HL-60 (cell line): ENCODE data around the gene ANGPTL8.

Experiments
- POLR2AphosphoS5 ChIP-seq: IDR thresholded peaks from 2 replicates; pipeline ENCODE4 v1.6.1; 2012; ENCODE audit warnings: low read depth
- REST ChIP-seq: IDR thresholded peaks from 2 replicates; pipeline ENCODE4 v1.6.1; 2012; ENCODE audit warnings: low read depth; ENCODE audit not compliant: insufficient replicate concordance

DNA sequence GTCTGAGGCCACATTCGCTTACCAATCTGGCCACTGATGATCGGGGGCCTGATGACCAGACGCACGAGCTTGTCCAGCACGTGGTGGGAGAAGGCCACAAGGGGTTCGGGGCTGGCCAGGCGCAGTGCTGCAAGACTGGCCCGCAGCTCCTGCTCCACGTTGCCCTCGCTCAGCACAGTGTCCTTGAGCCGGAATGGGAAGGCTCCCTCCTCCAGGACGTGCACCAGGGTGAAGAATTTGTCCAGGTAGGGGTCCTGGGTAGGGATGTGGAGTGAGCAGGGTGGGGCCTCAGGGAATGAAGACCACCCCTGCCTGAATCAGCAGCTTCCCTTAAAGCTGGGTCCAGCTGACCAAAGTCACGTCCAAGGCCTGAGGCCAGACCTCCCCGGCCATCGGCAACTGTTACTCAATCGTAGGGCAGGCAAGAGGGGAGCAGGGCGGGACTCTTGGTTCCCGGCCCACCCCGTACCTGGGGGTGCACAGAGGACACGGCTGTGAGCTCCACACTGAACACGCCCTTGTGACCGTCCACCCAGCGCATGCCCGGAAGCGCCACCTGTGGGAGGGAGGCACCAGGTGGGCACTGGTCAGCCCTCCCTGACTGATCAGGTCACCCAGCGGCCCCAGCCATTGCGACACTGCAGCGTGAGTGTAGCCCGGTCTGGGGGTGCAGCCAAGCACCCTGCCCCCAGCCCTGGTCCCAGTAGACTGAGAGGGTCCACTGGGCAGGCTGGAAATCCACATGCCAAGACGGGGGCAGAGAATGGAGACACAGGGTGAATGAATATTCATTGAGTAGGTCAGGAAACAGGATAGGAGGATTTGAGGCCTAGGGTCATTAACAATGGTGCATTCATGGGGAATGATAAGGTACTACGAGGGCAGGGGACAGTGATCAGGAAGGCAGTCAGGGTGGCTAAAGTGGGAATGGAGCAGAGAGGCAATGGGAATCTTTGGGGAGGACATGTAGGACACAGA is 2.8 kb upstream of the ANGPTL8 start:
- TF ChIP-seq REST (no peak), POLR2AphosphoS5 (no peak)
